HEK293 (cell line): ENCODE results near the gene ANKZF1.

Experiments used
- CTCF ChIA-PET: fragments of 350-600 bp; formaldehyde crosslinking; extraction: SDS; loops from one replicate; lab custom pipeline; 2021; ENCODE audit warnings: antibody characterized with exemption; lab: Yijun Ruan, JAX
- POLR2A ChIA-PET: fragments of 300-600 bp; formaldehyde crosslinking; extraction: SDS; loops from one replicate; lab custom pipeline; 2020; ENCODE audit warnings: antibody characterized with exemption, inconsistent platforms; lab: Yijun Ruan, JAX
- H3K27ac ChIP-seq: fragments of 200-500 bp; sonication (Bioruptor generic); 2 replicates; pipeline ENCODE4 v1.5.1; 2014; ENCODE audit warnings: low read depth, low read length, control low read depth, inconsistent platforms; ENCODE audit errors: extremely low read depth
- H3K36me3 ChIP-seq, 2 experiments: fragments of 200-500 bp in 1 of 2; sonication (Bioruptor generic) in 1 of 2; 1 replicate in 1 of 2; 2 replicates in 1 of 2; pipeline ENCODE4 v1.5.1; 2014 to 2017; ENCODE audit warnings: inconsistent platforms in 2 of 2, low read length in 2 of 2; ENCODE audit not compliant: control insufficient read depth in 2 of 2, insufficient read depth in 1 of 2
- H3K4me1 ChIP-seq: fragments of 200-500 bp; sonication (Bioruptor generic); 2 replicates; pipeline ENCODE4 v1.5.1; 2014; ENCODE audit warnings: mild to moderate bottlenecking, low read length, inconsistent platforms; ENCODE audit not compliant: control insufficient read depth, insufficient read depth
- H3K4me3 ChIP-seq: 2 replicates; pipeline ENCODE4 v1.5.1; 2011; ENCODE audit warnings: low read depth, mild to moderate bottlenecking, control low read depth, low read length, moderate library complexity
- H3K9me3 ChIP-seq: fragments of 200-500 bp; sonication (Bioruptor generic); 2 replicates; pipeline ENCODE4 v1.5.1; 2014; ENCODE audit warnings: low read depth, low read length, inconsistent platforms; ENCODE audit not compliant: control insufficient read depth, insufficient read depth
- KLF7 ChIP-seq: fragments of 450-650 bp; formaldehyde crosslinking; IDR thresholded peaks from 2 replicates; pipeline ENCODE4 v1.5.1; 2016; ENCODE audit warnings: missing biosample characterization, missing genetic modification characterization, borderline replicate concordance
- KLF9 ChIP-seq: fragments of 450-650 bp; formaldehyde crosslinking; IDR thresholded peaks from 2 replicates; pipeline ENCODE4 v1.5.1; 2016; ENCODE audit warnings: missing biosample characterization, missing genetic modification characterization, low read depth
- PRDM1 ChIP-seq: fragments of 450-650 bp; formaldehyde crosslinking; IDR thresholded peaks from 2 replicates; pipeline ENCODE4; 2016; ENCODE audit warnings: missing biosample characterization, missing genetic modification characterization
- PRDM2 ChIP-seq: fragments of 450-650 bp; formaldehyde crosslinking; IDR thresholded peaks from 2 replicates; pipeline ENCODE4 v1.5.1; 2016; ENCODE audit warnings: missing biosample characterization, missing genetic modification characterization, borderline replicate concordance
- REPIN1 ChIP-seq: fragments of 450-650 bp; formaldehyde crosslinking; IDR thresholded peaks from 2 replicates; pipeline ENCODE4 v1.5.1; 2017; ENCODE audit warnings: missing biosample characterization, missing genetic modification characterization, low read depth
- WT1 ChIP-seq: fragments of 450-650 bp; formaldehyde crosslinking; IDR thresholded peaks from 2 replicates; pipeline ENCODE4 v1.5.1; 2016; ENCODE audit warnings: missing biosample characterization, missing genetic modification characterization
- ZNF112 ChIP-seq: fragments of 450-650 bp; formaldehyde crosslinking; IDR thresholded peaks from 2 replicates; pipeline ENCODE4 v1.5.0; 2017; ENCODE audit warnings: missing biosample characterization, missing genetic modification characterization
- ZNF157 ChIP-seq: fragments of 450-650 bp; formaldehyde crosslinking; IDR thresholded peaks from 2 replicates; pipeline ENCODE4 v1.5.1; 2016; ENCODE audit warnings: missing biosample characterization, missing genetic modification characterization
- ZNF214 ChIP-seq: fragments of 450-650 bp; formaldehyde crosslinking; IDR thresholded peaks from 2 replicates; pipeline ENCODE4 v1.5.1; 2017; ENCODE audit warnings: missing biosample characterization, mild to moderate bottlenecking, missing genetic modification characterization, borderline replicate concordance
- ZNF239 ChIP-seq: fragments of 450-650 bp; formaldehyde crosslinking; IDR thresholded peaks from 2 replicates; pipeline ENCODE4 v1.5.1; 2016; ENCODE audit warnings: missing biosample characterization, missing genetic modification characterization
- ZNF274 ChIP-seq, 2 experiments: fragments of 200-500 bp in 1 of 2; fragments of 450-650 bp in 1 of 2; sonication (Bioruptor generic) in 1 of 2; formaldehyde crosslinking in 1 of 2; IDR thresholded peaks; 2 replicates each; pipeline versions ENCODE4 v1.5.1 to v1.6.1; 2014 to 2016; ENCODE audit warnings: borderline replicate concordance in 1 of 2, inconsistent platforms in 1 of 2, low read length in 1 of 2, missing biosample characterization in 1 of 2, missing genetic modification characterization in 1 of 2
- ZNF350 ChIP-seq: fragments of 450-650 bp; formaldehyde crosslinking; IDR thresholded peaks from 2 replicates; pipeline ENCODE4 v1.5.0; 2017; ENCODE audit warnings: missing biosample characterization, mild to moderate bottlenecking, missing genetic modification characterization
- ZNF48 ChIP-seq: fragments of 450-650 bp; formaldehyde crosslinking; IDR thresholded peaks from 2 replicates; pipeline ENCODE4 v1.5.1; 2016; ENCODE audit warnings: missing biosample characterization, missing genetic modification characterization
- ZNF514 ChIP-seq: fragments of 450-650 bp; formaldehyde crosslinking; IDR thresholded peaks from 2 replicates; pipeline ENCODE4 v1.5.1; 2016; ENCODE audit warnings: missing biosample characterization, missing genetic modification characterization
- ZNF558 ChIP-seq: fragments of 450-650 bp; formaldehyde crosslinking; IDR thresholded peaks from 2 replicates; pipeline ENCODE4 v1.5.1; 2016; ENCODE audit warnings: missing biosample characterization, missing genetic modification characterization
- ZNF571 ChIP-seq: fragments of 450-650 bp; formaldehyde crosslinking; IDR thresholded peaks from 2 replicates; pipeline ENCODE4 v1.5.0; 2017; ENCODE audit warnings: missing biosample characterization, missing genetic modification characterization
- ZNF585B ChIP-seq: fragments of 450-650 bp; formaldehyde crosslinking; IDR thresholded peaks from 2 replicates; pipeline ENCODE4 v1.5.1; 2016; ENCODE audit warnings: missing biosample characterization, missing genetic modification characterization
- ZNF664 ChIP-seq: fragments of 450-650 bp; formaldehyde crosslinking; IDR thresholded peaks from 2 replicates; pipeline ENCODE4 v1.5.1; 2016; ENCODE audit warnings: missing biosample characterization, missing genetic modification characterization
- ZNF768 ChIP-seq: fragments of 450-650 bp; formaldehyde crosslinking; IDR thresholded peaks from 2 replicates; pipeline ENCODE4 v1.5.1; 2018; ENCODE audit warnings: missing biosample characterization, mild to moderate bottlenecking, missing genetic modification characterization
- ZNF777 ChIP-seq: fragments of 450-650 bp; formaldehyde crosslinking; IDR thresholded peaks from 2 replicates; pipeline ENCODE4 v1.5.1; 2017; ENCODE audit warnings: missing biosample characterization, missing genetic modification characterization, borderline replicate concordance

ANKZF1 gene

GRCh38 chr2:219243291-219243761, 13.7 kb downstream of the ANKZF1 start (continued):
- TF ChIP-seq ZNF214 (tag by site-specific recombination): no peak
- TF ChIP-seq PRDM2 (tag by site-specific recombination): no peak
- no peak for TF ChIP-seq REPIN1 (tag by site-specific recombination)
- no peak for TF ChIP-seq ZNF112 (tag by site-specific recombination)
- TF ChIP-seq ZNF571 (tag by site-specific recombination): no peak
- no peak for TF ChIP-seq ZNF157 (tag by site-specific recombination)
- no peak for TF ChIP-seq PRDM1 (tag by site-specific recombination)
- TF ChIP-seq ZNF558 (tag by site-specific recombination): no peak
- no peak for TF ChIP-seq ZNF350 (tag by site-specific recombination)
- TF ChIP-seq ZNF239 (tag by site-specific recombination): no peak
- TF ChIP-seq ZNF585B (tag by site-specific recombination): no peak
- TF ChIP-seq KLF7 (tag by site-specific recombination): no peak
- TF ChIP-seq WT1 (tag by site-specific recombination): no peak
- TF ChIP-seq ZNF777: no peak
- TF ChIP-seq ZNF514 (tag by site-specific recombination): no peak
- TF ChIP-seq, all 188 proteins: peak for 0

- CTCF ChIA-PET: interaction anchor here (0.8 to 3.2 kb wide), 10 partner anchors 15 to 262 kb away, joined by 3 to 35 read pairs (median 4); partner anchors contain the start of genes ANKZF1, CNPPD1 and DNAJB2
- no peak for TF ChIP-seq KLF9 (tag by site-specific recombination)
- no peak for TF ChIP-seq ZNF274 (IDR thresholded peaks at IDR 0.05; ENCODE audit: low read length)
- TF ChIP-seq ZNF274 (tag by site-specific recombination; IDR thresholded peaks at IDR 0.05; ENCODE audit: borderline replicate concordance): no peak
- TF ChIP-seq ZNF48: no peak
- peak; percentile 76; the same call in 1 of the 2 replicates for TF ChIP-seq ZNF664 (tag by site-specific recombination)
- TF ChIP-seq ZNF768 (tag by site-specific recombination): peak; percentile 45; the same call in 1 of the 2 replicates
- Histone ChIP-seq H3K36me3 (peaks cover 0 to 34% of the 10 kb centered on the region in 2 experiments; a peak in 1 of 3 replicates), H3K27ac (no peak overlapping the region; the same call in 1 of the 2 replicates), H3K4me1 (peaks cover 10% of the 10 kb centered on the region), H3K9me3 (no peaks in the 10 kb centered on the region), H3K4me3 (peak overlapping the region; percentile 94)
- POLR2A ChIA-PET: interaction anchor here (0.6 to 2.3 kb wide), 17 partner anchors 10 to 335 kb away, joined by 3 to 17 read pairs (median 4); partner anchors contain the start of genes ABCB6, ANKZF1, ATG9A and CNPPD1
These were observed 15.2 kb downstream of the ANKZF1 start for GRCh38 chr2:219244789-219245147.
